NCI-H1048 (cell line): ENCODE data around the gene SETD4.

Experiments used
- DNase-seq: peaks from one replicate; lab custom pipeline; 2025; lab: John Stamatoyannopoulos, UW

The SETD4 gene

GRCh38 chr21:36047139-36047538, 13.2 kb downstream of the SETD4 start:
- no peak for DNase-seq

- DNase-seq: no peak
Observed at GRCh38 chr21:36045993-36046392, 14.3 kb downstream of the SETD4 start.

- DNase-seq: no peak
Observed at GRCh38 chr21:36044056-36044455, 16.3 kb downstream of the SETD4 start.

GRCh38 chr21:36041910-36042309, 18.4 kb downstream of the SETD4 start:
- DNase-seq: no peak

- no peak for DNase-seq
Observed at GRCh38 chr21:36040389-36040788, 19.9 kb downstream of the SETD4 start.

- DNase-seq: no peak
Observed at GRCh38 chr21:36039861-36040260, 20.5 kb downstream of the SETD4 start.

GRCh38 chr21:36038701-36039497, 21.4 kb downstream of the SETD4 start:
- DNase-seq: no peak

GRCh38 chr21:36035381-36035791, 24.9 kb downstream of the SETD4 start:
- DNase-seq: no peak

- no peak for DNase-seq
Observed at GRCh38 chr21:36034211-36034913, 26.0 kb downstream of the SETD4 start.

GRCh38 chr21:36032647-36033406, 27.5 kb downstream of the SETD4 start:
- no peak for DNase-seq

- DNase-seq: no peak
Observed at GRCh38 chr21:36030581-36031189, 29.6 kb downstream of the SETD4 start.

GRCh38 chr21:36029309-36029708, 31.0 kb downstream of the SETD4 start:
- DNase-seq: no peak

GRCh38 chr21:36028127-36029069, 31.9 kb downstream of the SETD4 start:
- DNase-seq: peak; percentile 17

GRCh38 chr21:36027347-36027746, 33.0 kb downstream of the SETD4 start:
- no peak for DNase-seq

GRCh38 chr21:36024782-36025181, 35.5 kb downstream of the SETD4 start:
- DNase-seq: no peak

- DNase-seq: no peak
Observed at GRCh38 chr21:36023092-36023480, 37.2 kb downstream of the SETD4 start.

GRCh38 chr21:36022427-36023091, 37.8 kb downstream of the SETD4 start:
- DNase-seq: no peak

- no peak for DNase-seq
Observed at GRCh38 chr21:36021251-36021837, 39.0 kb downstream of the SETD4 start.

- no peak for DNase-seq
Observed at GRCh38 chr21:36015045-36015444, 45.3 kb downstream of the SETD4 start.

- no peak for DNase-seq
Observed at GRCh38 chr21:36010801-36011200, 49.5 kb downstream of the SETD4 start.
